Vagina (tissue), 2 donors: ENCODE measurements around the gene MYLK2. TPM values are rescaled to one million over a fixed set of nuclear protein-coding genes. Genes with fewer than 3 reads are reported as not detected.
A peak's percentile ranks its signal among the peaks of the same experiment; 100 is the strongest.

Experiments
- DNase-seq, 2 donors: peaks; one replicate each; pipeline ENCODE4 v3.0.0-alpha.2; 2017; ENCODE audit errors: extremely low spot score in 2 of 2
- H3K27ac ChIP-seq: fragments of 200-600 bp; sonication (generic); one replicate; pipeline ENCODE4 v1.5.1; 2019
- H3K27me3 ChIP-seq: fragments of 200-600 bp; sonication (generic); one replicate; pipeline ENCODE4 v1.5.1; 2019
- H3K36me3 ChIP-seq, 2 donors: fragments of 200-600 bp; sonication (generic); one replicate each; pipeline ENCODE4 v1.5.1; 2017 to 2019
- H3K4me1 ChIP-seq: fragments of 200-600 bp; sonication (generic); one replicate; pipeline ENCODE4 v1.5.1; 2019
- H3K4me3 ChIP-seq, 2 donors: fragments of 200-600 bp; sonication (generic); 1 replicate in 1 of 2; 2 replicates in 1 of 2; pipeline ENCODE4 v1.5.1; 2016 to 2019
- H3K9me3 ChIP-seq: fragments of 200-600 bp; sonication (generic); one replicate; pipeline ENCODE4 v1.5.1; 2019
- POLR2A ChIP-seq, 2 donors: fragments of 450-650 bp; IDR thresholded peaks; one replicate each; pipeline ENCODE4 v1.6.1; 2017; ENCODE audit warnings: antibody characterized with exemption in 2 of 2, mild to moderate bottlenecking in 2 of 2, moderate library complexity in 2 of 2
- POLR2AphosphoS5 ChIP-seq, 2 donors: sonication (generic); formaldehyde crosslinking; IDR thresholded peaks; one replicate each; pipeline ENCODE4 v1.9.0; 2017; ENCODE audit warnings: antibody characterized with exemption in 2 of 2, mild to moderate bottlenecking in 2 of 2, low read depth in 1 of 2; ENCODE audit not compliant: insufficient read depth in 1 of 2
- intact Hi-C: fragments of 100-400 bp; cut with DNase I; formaldehyde crosslinking; loops from one replicate; pipeline ENCODE4 v1.15.1; 2023
- total RNA-seq: library from RNA; depleted of rRNA; stranded (reverse); fragments of >200 nt; gene quantifications from one replicate; pipeline ENCODE4 v1.2.3, GENCODE V29; 2016
- TF ChIP-seq, protein P1 (sequence below), 3 experiments: fragments of 450-650 bp in 2 of 3; fragments of 200-600 bp in 1 of 3; sonication (generic) in 1 of 3; IDR thresholded peaks; one replicate each; pipeline ENCODE4 v1.5.1; 2017 to 2019; ENCODE audit warnings: antibody characterized with exemption in 3 of 3, mild to moderate bottlenecking in 2 of 3, moderate library complexity in 2 of 3

Gene MYLK2
- total RNA-seq, 1 donor from 2014 or later, result not detected

DNA sequence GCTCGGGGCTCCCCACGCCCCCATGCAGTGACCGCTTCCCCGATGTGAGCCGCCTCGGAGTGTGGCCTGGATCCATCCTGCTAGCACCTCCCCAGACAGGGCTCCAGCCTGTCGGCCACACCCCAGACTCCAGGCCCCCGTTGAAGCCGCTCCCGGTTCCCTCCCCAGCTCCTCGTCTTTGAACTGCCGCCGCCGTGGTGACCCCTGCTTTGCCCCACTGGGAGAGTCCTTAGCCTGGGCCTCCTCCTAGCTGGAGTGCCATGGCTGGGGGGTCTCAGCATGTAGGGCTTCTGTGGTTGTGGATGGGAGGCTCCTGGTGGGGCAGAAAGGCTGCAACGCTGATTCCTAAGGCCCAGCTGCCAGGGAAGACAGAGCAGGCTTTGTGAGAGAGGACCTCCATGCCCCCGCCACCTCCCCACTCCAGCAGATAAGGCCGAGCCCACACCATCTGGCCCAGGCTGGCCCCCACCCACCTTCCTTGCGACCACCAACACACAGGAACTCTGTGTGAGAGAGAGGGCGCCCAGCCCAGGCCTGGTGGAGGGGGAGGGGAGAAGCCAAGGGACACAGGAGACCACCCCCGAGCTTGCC is 14.9 kb downstream of the MYLK2 start:
- peaks cover 21% of the 10 kb centered on the region for H3K4me1 ChIP-seq
- H3K4me3 ChIP-seq, result no peak overlapping the region
- H3K27me3 ChIP-seq, result no peaks in the 10 kb centered on the region
- DNase-seq, result no peak
- H3K27ac ChIP-seq, result no peak overlapping the region
- H3K36me3 ChIP-seq, result no peaks in the 10 kb centered on the region
- intact Hi-C loops, result no loop called here
- H3K9me3 ChIP-seq, result no peaks in the 10 kb centered on the region
- TF ChIP-seq, protein P1, sequence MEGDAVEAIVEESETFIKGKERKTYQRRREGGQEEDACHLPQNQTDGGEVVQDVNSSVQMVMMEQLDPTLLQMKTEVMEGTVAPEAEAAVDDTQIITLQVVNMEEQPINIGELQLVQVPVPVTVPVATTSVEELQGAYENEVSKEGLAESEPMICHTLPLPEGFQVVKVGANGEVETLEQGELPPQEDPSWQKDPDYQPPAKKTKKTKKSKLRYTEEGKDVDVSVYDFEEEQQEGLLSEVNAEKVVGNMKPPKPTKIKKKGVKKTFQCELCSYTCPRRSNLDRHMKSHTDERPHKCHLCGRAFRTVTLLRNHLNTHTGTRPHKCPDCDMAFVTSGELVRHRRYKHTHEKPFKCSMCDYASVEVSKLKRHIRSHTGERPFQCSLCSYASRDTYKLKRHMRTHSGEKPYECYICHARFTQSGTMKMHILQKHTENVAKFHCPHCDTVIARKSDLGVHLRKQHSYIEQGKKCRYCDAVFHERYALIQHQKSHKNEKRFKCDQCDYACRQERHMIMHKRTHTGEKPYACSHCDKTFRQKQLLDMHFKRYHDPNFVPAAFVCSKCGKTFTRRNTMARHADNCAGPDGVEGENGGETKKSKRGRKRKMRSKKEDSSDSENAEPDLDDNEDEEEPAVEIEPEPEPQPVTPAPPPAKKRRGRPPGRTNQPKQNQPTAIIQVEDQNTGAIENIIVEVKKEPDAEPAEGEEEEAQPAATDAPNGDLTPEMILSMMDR (IDR thresholded peaks at IDR 0.05), result no peak
- no peak for TF ChIP-seq POLR2A (IDR thresholded peaks at IDR 0.05)
- no peak for TF ChIP-seq POLR2AphosphoS5 (IDR thresholded peaks at IDR 0.05; ENCODE audit: insufficient read depth in 1 of 2, low read depth in 1 of 2)

DNA sequence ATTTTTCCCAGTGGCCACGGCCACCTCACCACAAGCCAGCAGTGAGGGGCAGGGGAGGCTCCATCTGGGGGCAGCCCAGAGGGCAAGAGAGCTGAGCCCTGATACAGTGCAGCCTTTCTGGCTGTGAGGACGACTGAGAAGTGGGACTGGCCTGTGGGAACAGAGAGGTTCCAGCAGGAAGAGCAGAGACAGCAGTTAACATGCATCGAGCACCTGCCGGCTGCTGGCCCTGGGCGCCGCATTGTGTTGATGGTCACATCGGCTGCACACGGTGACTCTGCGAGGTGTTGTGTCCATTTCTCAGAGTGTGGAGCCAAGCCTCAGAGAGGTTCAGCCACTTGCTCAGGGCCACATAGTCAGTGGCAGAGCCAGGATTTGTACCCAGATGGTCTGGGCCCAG is 16.4 kb downstream of the MYLK2 start:
- Histone ChIP-seq H3K4me1 (peaks cover 21% of the 10 kb centered on the region), H3K36me3 (no peaks in the 10 kb centered on the region), H3K27ac (peak overlapping the region; percentile 13), H3K9me3 (no peaks in the 10 kb centered on the region), H3K27me3 (no peaks in the 10 kb centered on the region), H3K4me3 (no peak overlapping the region)
- intact Hi-C loops, result loop anchor here (5.0 kb wide), 1 partner anchor 117 kb away; the partner anchor contains the start of gene PDRG1
- DNase-seq, result no peak
- TF ChIP-seq POLR2A (IDR thresholded peaks at IDR 0.05), result no peak
- TF ChIP-seq, protein P1 (IDR thresholded peaks at IDR 0.05), result no peak
- no peak for TF ChIP-seq POLR2AphosphoS5 (IDR thresholded peaks at IDR 0.05; ENCODE audit: insufficient read depth in 1 of 2, low read depth in 1 of 2)

DNA sequence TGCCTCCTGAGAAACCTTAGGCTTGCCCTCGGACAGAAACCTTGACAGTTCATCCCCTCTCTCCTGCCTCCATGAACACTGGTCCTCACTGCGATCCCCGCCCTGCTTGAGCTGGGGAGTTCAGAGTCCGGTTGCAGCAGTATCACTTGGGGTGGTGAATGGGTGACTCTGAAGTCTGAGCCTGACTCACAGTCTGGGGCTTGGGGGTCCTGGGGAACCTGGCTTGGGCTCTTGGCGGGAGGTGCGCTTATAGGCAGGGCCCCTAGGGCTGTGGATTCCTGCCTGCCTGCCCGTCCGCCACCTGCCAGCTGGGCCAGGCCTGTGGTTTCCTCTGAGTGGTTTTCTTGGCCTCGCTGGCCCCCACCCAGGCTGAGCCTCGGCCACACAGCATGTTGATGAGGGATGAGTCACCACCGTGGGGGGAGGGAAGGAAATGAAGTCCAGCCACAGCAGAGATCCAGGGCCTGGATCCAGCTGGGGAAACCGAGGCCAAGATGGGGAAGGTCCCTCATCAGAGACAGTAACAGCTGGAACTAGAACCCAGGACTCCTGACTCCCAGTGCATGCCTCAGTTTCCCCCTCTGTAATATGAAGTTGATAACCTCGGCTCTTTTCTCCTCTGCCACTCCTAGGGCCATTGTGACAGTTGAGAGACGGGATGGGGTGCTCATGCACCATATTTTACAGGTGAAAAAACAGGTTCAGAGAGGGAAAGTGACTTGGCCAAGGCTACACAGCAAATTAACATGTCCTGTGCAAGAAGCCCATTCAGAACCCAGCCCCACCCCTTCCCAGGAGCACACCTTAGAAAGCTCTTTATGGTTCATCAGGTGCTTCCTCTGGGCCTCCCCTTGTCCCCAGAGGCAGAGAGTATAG is 17.1 kb downstream of the MYLK2 start:
- Histone ChIP-seq H3K4me3 (no peak overlapping the region), H3K9me3 (no peaks in the 10 kb centered on the region), H3K27ac (peak overlapping the region; percentile 13), H3K4me1 (peaks cover 25% of the 10 kb centered on the region), H3K27me3 (no peaks in the 10 kb centered on the region), H3K36me3 (no peaks in the 10 kb centered on the region)
- DNase-seq, result no peak
- TF ChIP-seq, protein P1 (IDR thresholded peaks at IDR 0.05), result no peak
- intact Hi-C loops, result loop anchor here (5.0 kb wide), 1 partner anchor 116 kb away; the partner anchor contains the start of gene PDRG1

DNA sequence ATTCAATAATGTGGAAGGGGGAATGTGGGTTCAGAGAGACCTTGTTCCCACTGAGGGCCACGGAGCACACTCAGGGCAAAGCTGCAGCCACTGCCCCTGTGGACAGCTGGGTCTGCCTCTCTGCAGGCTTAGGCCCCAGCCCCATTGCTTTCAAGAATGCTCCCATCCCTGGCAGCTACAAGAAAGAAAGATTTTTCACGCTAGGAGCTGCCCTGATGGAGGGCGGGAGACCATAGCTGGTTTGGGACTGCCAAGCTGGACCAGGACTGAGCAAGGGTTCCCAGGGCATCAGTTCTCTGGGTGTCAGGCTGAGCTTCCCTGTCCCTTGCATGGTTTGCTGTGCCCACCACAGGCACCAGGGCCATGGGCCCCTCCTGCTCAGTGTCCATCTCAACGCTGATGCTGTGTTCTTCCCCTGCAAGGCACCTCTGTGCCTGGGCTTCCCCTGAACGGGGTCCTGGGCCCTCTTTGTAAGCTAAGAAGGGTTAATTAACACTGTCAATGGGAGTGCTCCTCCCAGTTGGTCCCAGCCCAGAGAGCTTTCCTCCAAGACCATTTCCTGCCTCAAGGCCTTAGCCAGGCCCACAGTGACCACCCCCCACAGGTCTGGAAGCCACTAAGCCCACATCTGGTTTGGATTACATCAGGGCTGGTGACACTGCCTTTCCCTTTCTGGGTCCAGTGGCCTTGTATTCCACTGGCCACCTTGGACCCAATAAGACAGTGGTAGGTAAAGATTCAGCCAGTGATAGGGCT is 17.9 kb downstream of the MYLK2 start:
- Histone ChIP-seq H3K36me3 (no peaks in the 10 kb centered on the region), H3K4me3 (no peak overlapping the region), H3K9me3 (no peaks in the 10 kb centered on the region), H3K27me3 (no peaks in the 10 kb centered on the region), H3K4me1 (peaks cover 33% of the 10 kb centered on the region), H3K27ac (peak overlapping the region; percentile 19)
- intact Hi-C loops, result loop anchor here (5.0 kb wide), 1 partner anchor 115 kb away; the partner anchor contains the start of gene PDRG1
- TF ChIP-seq, protein P1 (IDR thresholded peaks at IDR 0.05), result no peak
- TF ChIP-seq POLR2A (IDR thresholded peaks at IDR 0.05) (no peak), POLR2AphosphoS5 (IDR thresholded peaks at IDR 0.05; ENCODE audit: insufficient read depth in 1 of 2, low read depth in 1 of 2) (no peak)
- DNase-seq, result no peak
